GM12865 (cell line): Measurements from ENCODE around the gene SNED1.

Experiments used
- DNase-seq: peaks from one replicate; pipeline ENCODE4 v3.0.0; 2010; ENCODE audit warnings: low read depth
- H3K4me3 ChIP-seq: 2 replicates; pipeline ENCODE4 v1.5.1; 2011; ENCODE audit warnings: mild to moderate bottlenecking, low read depth, low read length, control low read depth
- CTCF ChIP-seq: IDR thresholded peaks from 2 replicates; pipeline ENCODE4 v1.5.1; 2011; ENCODE audit warnings: low read length, control low read depth, low read depth, inconsistent platforms; ENCODE audit not compliant: insufficient read depth; ENCODE audit errors: missing control alignments

Gene SNED1

GRCh38 chr2:241094172-241094571 lies 95.8 kb downstream of the SNED1 start:
- DNase-seq = no peak
- no peak for TF ChIP-seq CTCF
- no peak overlapping the region for H3K4me3 ChIP-seq

GRCh38 chr2:241094924-241095420 lies 96.6 kb downstream of the SNED1 start:
- no peak for DNase-seq
- no peak for TF ChIP-seq CTCF
- H3K4me3 ChIP-seq = no peak overlapping the region

- no peak overlapping the region for H3K4me3 ChIP-seq
- no peak for DNase-seq
- TF ChIP-seq CTCF = no peak
Measured at GRCh38 chr2:241095594-241096290, 97.3 kb downstream of the SNED1 start.

- DNase-seq = peak; percentile 92
- TF ChIP-seq CTCF = no peak
- peak overlapping the region; percentile 98 for H3K4me3 ChIP-seq
Measured at GRCh38 chr2:241096979-241097378, 98.6 kb downstream of the SNED1 start.

- no peak for TF ChIP-seq CTCF
- peak; percentile 73 for DNase-seq
- H3K4me3 ChIP-seq = peak overlapping the region; percentile 98
Measured at GRCh38 chr2:241099246-241099645, 100.8 kb downstream of the SNED1 start.

- DNase-seq = peak; percentile 94
- TF ChIP-seq CTCF = no peak
- H3K4me3 ChIP-seq = peak within 1 kb of the TSS; percentile 98
Measured at GRCh38 chr2:241102239-241102803, 103.9 kb downstream of the SNED1 start, which contains the start of gene MTERF4. MTERF4 (minus strand) TSS chr2:241102287; CDS start chr2:241102273, 14 bp downstream.
